Ovary (tissue), 9 donors: ENCODE data around the gene ITFG1. TPM values are rescaled to one million over a fixed set of nuclear protein-coding genes. Genes with fewer than 3 reads are reported as not detected.

Source experiments
- DNase-seq, 5 donors: peaks; one replicate each; pipeline ENCODE4 v3.0.0-alpha.2; 2019 to 2020
- H3K27ac ChIP-seq, 2 donors: fragments of 200-600 bp; one replicate each; pipeline versions ENCODE4 v1.5.1 to v1.8.0; 2019 to 2022
- H3K27me3 ChIP-seq: fragments of 200-600 bp; one replicate; pipeline ENCODE4 v1.8.0; 2022
- H3K36me3 ChIP-seq: fragments of 200-600 bp; sonication (generic); one replicate; pipeline ENCODE4 v1.5.1; 2019
- H3K4me1 ChIP-seq: one replicate; pipeline ENCODE4 v1.8.1; 2013; ENCODE audit warnings: mild to moderate bottlenecking, moderate library complexity; ENCODE audit not compliant: insufficient read depth
- H3K4me3 ChIP-seq: fragments of 200-600 bp; sonication (generic); one replicate; pipeline ENCODE4 v1.5.1; 2017
- H3K9me3 ChIP-seq, 2 donors: fragments of 200-600 bp in 1 of 2; sonication (generic) in 1 of 2; one replicate each; pipeline versions ENCODE4 v1.5.1 to v1.8.1; 2013 to 2019; ENCODE audit warnings: mild to moderate bottlenecking in 1 of 2, moderate library complexity in 1 of 2
- EP300 ChIP-seq: sonication (generic); formaldehyde crosslinking; IDR thresholded peaks from one replicate; pipeline ENCODE4 v1.6.1; 2017; ENCODE audit warnings: antibody characterized with exemption
- POLR2A ChIP-seq: fragments of 450-650 bp; IDR thresholded peaks from one replicate; pipeline ENCODE4 v1.6.1; 2017; ENCODE audit warnings: antibody characterized with exemption, mild to moderate bottlenecking, moderate library complexity
- WGBS, 3 donors: extraction: QIAGEN DNeasy Blood & Tissue Kit in 1 of 3; methylation state at CpG; one replicate each; pipeline versions ENCODE4 v1.1.5 to v1.1.7; 2013 to 2017; 5-methylcytosine and 5-hydroxymethylcytosine counted together
- intact Hi-C, 4 donors: fragments of 100-400 bp; cut with DNase I; formaldehyde crosslinking; loops; one replicate each; pipeline versions ENCODE4 v1.11.0 to v1.15.1; 2022 to 2023
- polyA plus RNA-seq, 2 donors: library from polyadenylated mRNA; stranded (reverse); fragments of 200-250 nt in 1 of 2; fragments of 350-450 nt in 1 of 2; fragmentation: Illumina TruSeq in 1 of 2; extraction: RNeasy Lipid Tissue Mini Kit (QIAGEN cat#74804) in 1 of 2; gene quantifications; one replicate each; pipeline ENCODE4 v1.2.3, GENCODE V29; 2013 to 2014
- total RNA-seq, 7 donors: library from RNA; depleted of rRNA in 2 of 7; stranded (reverse); fragments of >200 nt in 2 of 7; fragmentation: NEBNext Ultra II Directional in 3 of 7; extraction: Animal tissue kit (Norgen Biotek cat#: 25700) in 3 of 7; gene quantifications; one replicate each; pipeline versions ENCODE4 v1.1.0 to v1.2.4, GENCODE V29; 2016 to 2023
- TF ChIP-seq, protein P1 (sequence below), 3 donors: fragments of 450-650 bp in 2 of 3; fragments of 200-600 bp in 1 of 3; IDR thresholded peaks; one replicate each; pipeline versions ENCODE4 v1.5.1 to v1.8.0; 2016 to 2022; ENCODE audit warnings: antibody characterized with exemption in 3 of 3, mild to moderate bottlenecking in 1 of 3
- donor health status: DM: no; HTN: no; CAD: no; lungs with moderate emphysema.
- donor health status: DM: no; HTN: no; CAD: no.
- donor health status: Bipolar disorder and iron deficiency.
- donor health status: DM: yes; HTN: yes; CAD: no.
- donor health status: DM: no; HTN: no; CAD: no.
- donor health status: DM: yes; HTN: yes; CAD: no.

Gene ITFG1
- total and polyA plus RNA-seq, 9 donors: 34.4 to 123 (median 40.2) TPM

DNA sequence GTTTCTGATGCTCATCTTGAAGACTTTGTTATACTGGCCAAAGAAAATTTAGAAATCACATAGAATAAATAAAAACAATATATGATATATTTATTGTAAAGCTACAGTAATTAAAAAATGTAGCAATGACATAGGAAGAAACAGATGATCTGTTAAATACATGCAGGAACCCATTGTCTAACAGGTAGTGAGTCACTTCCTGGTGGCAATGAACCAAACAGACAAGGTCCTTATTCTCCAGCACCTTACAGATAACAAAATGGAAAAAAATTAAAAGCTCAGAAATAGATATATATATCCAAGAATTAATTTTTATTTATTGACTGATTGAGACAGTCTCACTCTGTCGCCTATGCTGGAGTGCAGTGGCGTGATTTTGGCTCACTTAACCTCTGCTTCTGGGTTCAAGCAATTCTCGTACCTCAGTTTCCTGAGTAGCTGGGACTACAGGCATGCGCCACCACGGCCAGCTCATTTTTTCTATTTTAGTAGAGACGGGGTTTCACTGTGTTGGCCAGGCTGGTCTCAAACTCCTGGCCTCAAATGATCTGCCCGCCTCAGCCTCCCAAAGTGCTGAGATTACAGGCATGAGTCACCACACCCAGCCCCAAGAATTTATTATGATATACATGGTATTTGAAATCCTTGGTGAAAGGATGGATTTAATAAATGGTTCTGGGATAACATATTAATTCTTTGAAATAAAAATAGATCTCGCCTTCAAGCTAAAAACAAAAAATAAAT lies 324.6 kb downstream of the ITFG1 start:
- no peak overlapping the region for H3K27ac ChIP-seq
- TF ChIP-seq, protein P1, sequence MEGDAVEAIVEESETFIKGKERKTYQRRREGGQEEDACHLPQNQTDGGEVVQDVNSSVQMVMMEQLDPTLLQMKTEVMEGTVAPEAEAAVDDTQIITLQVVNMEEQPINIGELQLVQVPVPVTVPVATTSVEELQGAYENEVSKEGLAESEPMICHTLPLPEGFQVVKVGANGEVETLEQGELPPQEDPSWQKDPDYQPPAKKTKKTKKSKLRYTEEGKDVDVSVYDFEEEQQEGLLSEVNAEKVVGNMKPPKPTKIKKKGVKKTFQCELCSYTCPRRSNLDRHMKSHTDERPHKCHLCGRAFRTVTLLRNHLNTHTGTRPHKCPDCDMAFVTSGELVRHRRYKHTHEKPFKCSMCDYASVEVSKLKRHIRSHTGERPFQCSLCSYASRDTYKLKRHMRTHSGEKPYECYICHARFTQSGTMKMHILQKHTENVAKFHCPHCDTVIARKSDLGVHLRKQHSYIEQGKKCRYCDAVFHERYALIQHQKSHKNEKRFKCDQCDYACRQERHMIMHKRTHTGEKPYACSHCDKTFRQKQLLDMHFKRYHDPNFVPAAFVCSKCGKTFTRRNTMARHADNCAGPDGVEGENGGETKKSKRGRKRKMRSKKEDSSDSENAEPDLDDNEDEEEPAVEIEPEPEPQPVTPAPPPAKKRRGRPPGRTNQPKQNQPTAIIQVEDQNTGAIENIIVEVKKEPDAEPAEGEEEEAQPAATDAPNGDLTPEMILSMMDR (IDR thresholded peaks at IDR 0.05): no peak
- no peak for TF ChIP-seq EP300
- TF ChIP-seq POLR2A: no peak
- WGBS, 3 donors: 88 to 91% (median 89%) methylated on average over 8 of the region's 8 CpGs
- H3K9me3 ChIP-seq: no peaks in the 10 kb centered on the region
- H3K4me3 ChIP-seq: no peak overlapping the region
- no peaks in the 10 kb centered on the region for H3K36me3 ChIP-seq
- H3K4me1 ChIP-seq: no peaks in the 10 kb centered on the region
- H3K27me3 ChIP-seq: no peaks in the 10 kb centered on the region
- DNase-seq: no peak
- intact Hi-C loops: loop anchor here in 1 of 4 donors (10.0 kb wide), 1 partner anchor 1019 kb away; the partner anchor contains the start of gene ABCC12

GRCh38 chr16:47134550-47134949 lies 326.3 kb downstream of the ITFG1 start:
- no peaks in the 10 kb centered on the region for H3K4me1 ChIP-seq
- TF ChIP-seq POLR2A (no peak), EP300 (no peak)
- TF ChIP-seq, protein P1 (IDR thresholded peaks at IDR 0.05): no peak
- no peaks in the 10 kb centered on the region for H3K27me3 ChIP-seq
- H3K36me3 ChIP-seq: no peaks in the 10 kb centered on the region
- intact Hi-C loops: loop anchor here in 1 of 4 donors (10.0 kb wide), 1 partner anchor 1020 kb away; the partner anchor contains the start of gene ABCC12
- 91 to 95% (median 94%) methylated on average over 4 of the region's 4 CpGs for WGBS, 3 donors
- no peak overlapping the region for H3K27ac ChIP-seq
- H3K9me3 ChIP-seq: no peaks in the 10 kb centered on the region
- no peak for DNase-seq
- H3K4me3 ChIP-seq: no peak overlapping the region

DNA sequence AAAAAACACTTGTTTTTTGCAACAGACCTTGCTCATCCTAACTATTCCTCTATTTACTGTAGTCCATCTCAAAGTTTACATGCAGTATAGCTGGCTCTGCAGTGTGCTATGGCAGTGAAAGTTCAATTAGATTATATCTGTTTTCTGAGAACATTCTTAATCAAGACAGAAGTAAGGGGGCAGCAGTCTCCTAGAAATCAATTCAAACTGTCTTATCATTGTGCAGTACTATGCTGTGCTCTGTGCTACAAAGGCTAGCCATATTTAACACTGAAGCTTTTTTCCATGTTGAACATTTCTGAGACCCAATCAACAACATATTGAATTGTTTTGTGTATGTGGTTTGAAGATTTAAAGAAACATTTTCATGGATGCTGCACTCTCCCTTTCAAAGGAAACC lies 328.6 kb downstream of the ITFG1 start:
- no peaks in the 10 kb centered on the region for H3K4me1 ChIP-seq
- H3K27ac ChIP-seq: no peak overlapping the region
- H3K36me3 ChIP-seq: no peaks in the 10 kb centered on the region
- no peak for DNase-seq
- no peaks in the 10 kb centered on the region for H3K27me3 ChIP-seq
- intact Hi-C loops: loop anchor here in 1 of 4 donors (10.0 kb wide), 1 partner anchor 1022 kb away; the partner anchor contains the start of gene ABCC12
- TF ChIP-seq, protein P1 (IDR thresholded peaks at IDR 0.05): no peak
- TF ChIP-seq POLR2A (no peak), EP300 (no peak)
- no peaks in the 10 kb centered on the region for H3K9me3 ChIP-seq
- H3K4me3 ChIP-seq: no peak overlapping the region

DNA sequence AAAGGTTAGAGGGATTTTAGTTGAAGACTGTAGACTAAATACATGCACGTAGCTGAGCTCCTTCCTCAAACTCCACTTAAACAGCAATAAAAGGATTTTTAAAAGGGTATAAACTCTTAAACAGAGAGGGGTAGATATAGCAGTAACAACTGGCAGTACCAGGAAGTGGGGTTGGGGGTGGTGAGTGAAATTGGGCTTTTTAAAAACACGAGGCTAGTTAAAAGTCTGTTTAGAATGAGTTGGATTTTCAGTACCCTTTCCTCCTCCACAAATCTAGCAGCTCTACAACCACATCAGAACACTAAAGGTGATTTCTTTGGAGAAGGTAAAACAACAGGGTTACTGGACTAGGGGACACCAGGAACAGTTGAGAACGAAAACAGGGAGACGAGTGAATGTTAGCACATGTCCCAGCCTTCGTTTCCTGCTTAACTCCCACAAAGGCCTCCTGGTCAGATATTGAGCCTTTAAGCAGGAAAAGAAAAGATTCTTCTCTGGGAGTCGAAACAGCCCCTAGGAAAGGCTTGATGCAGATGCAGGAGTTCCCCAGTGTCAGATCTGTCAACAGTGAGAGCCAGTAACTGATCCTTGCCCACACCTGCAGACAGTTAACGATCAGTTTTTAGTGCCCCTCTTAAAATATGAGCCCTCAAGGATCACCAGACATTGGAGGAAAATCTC lies 331.0 kb downstream of the ITFG1 start:
- 59 to 82% (median 77%) methylated on average over 7 of the region's 7 CpGs for WGBS, 3 donors
- H3K4me1 ChIP-seq: no peaks in the 10 kb centered on the region

More for the DNA sequence above, 331.0 kb downstream of the ITFG1 start:
- no peak for DNase-seq
- intact Hi-C loops: loop anchor here in 1 of 4 donors (10.0 kb wide), 1 partner anchor 1025 kb away; the partner anchor contains the start of gene ABCC12
- Histone ChIP-seq H3K4me3 (no peak overlapping the region), H3K27me3 (no peaks in the 10 kb centered on the region), H3K9me3 (no peaks in the 10 kb centered on the region), H3K36me3 (no peaks in the 10 kb centered on the region), H3K27ac (no peak overlapping the region)
- TF ChIP-seq POLR2A: no peak
- no peak for TF ChIP-seq EP300
- TF ChIP-seq, protein P1 (IDR thresholded peaks at IDR 0.05): no peak
